ENCODE measurements around the gene CRYBG1.

DNA sequence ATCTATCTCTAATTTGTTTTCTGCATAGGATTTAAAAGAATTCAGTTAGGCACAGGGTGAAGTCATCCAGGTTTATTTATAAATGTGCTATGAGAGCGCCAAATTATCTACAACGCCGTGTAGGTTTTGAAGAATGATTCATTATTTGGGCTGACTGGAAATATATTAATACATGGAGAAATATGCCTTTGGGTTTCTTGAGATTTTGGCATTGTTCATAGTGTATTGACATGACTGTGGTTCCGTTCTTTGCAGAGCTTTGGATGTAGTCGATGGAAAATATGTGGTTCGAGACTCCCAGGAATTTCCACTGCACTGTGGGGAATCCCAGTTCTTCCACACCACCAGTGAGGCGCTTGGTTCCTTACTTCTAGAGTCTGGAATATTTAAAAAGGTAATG is 90.9 kb downstream of the CRYBG1 start:
- no peak for TF ChIP-seq EZH2 (IDR thresholded peaks at IDR 0.05; ENCODE audit: borderline replicate concordance, insufficient read depth, low read depth, low read length, poor library complexity, severe bottlenecking)
- TF ChIP-seq CTCF (IDR thresholded peaks at IDR 0.05), result no peak

All from B cell (primary cell).